GM19372 (cell line): Measurements from ENCODE around the gene MTUS2.

ENCODE experiments used
- ATAC-seq: cut with Tn5 transposase; IDR thresholded peaks from one replicate; pipeline ENCODE4 v1.9.1; 2021; ENCODE audit warnings: mild to moderate bottlenecking, low read depth, moderate library complexity; ENCODE audit not compliant: unreplicated experiment

The MTUS2 gene

DNA sequence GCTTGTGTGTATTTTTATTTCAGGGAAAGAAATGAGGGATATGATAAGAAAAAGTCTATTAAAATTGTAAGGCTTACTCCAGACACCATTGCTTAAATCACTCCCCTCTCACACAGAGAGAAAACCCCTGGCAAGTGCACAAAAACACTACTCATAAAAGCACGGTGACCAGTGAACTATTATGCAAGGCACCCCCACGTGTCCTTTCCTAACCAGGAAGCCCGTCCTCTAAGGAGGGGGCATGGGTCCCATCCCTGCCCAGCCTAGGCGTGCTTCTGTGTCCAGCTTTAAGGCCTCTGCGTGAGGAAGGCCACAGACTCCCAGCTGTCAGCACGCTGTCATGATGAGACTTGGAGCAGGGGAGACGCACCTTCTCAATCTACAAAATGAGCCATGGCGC lies 691.8 kb downstream of the MTUS2 start:
- no peak for ATAC-seq

DNA sequence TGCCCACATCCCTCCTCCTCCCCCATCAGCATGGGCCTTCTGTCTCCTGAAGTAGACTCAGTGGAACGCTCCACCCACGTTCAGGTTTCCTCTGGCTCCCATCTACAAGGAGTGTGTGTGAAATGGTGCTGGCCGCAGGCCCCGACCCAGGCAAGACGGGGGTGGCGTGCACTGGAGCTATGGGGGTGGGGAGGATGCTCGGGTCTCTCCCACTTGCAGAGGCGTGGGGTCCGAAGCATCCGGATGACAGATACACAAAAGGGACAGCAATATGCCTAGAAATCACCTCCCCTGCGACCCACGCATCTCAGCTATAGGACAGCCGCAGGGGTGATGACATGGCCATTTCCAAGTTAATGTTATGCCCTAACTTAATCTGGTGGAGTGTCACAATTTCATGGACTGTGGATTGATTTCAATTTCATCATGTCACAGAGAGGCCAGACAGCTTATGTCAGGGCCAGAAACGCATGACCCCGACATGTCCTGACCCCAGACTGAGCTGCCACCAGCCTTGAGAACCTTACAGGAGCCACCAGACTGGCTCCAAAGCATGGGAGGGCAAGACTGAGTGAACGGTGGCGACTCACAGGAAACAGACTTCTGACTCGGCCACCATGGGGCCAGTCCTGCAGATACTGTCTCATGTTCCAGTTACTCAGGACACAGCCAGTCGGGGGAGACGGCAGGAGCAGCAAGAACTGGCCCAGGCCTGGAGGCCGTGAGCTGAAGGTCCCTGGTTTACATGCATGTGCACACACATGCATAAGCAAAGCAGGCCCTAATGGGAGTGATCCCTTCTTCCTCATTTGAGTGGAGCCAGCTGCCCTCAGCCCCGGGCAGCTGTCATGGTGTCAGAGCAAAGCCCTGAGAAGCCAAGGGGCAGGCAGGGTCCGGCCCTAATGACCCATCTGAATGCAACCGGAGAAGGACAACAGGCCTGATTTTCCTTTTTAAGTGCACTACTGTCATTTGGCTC lies 693.2 kb downstream of the MTUS2 start:
- ATAC-seq: no peak

DNA sequence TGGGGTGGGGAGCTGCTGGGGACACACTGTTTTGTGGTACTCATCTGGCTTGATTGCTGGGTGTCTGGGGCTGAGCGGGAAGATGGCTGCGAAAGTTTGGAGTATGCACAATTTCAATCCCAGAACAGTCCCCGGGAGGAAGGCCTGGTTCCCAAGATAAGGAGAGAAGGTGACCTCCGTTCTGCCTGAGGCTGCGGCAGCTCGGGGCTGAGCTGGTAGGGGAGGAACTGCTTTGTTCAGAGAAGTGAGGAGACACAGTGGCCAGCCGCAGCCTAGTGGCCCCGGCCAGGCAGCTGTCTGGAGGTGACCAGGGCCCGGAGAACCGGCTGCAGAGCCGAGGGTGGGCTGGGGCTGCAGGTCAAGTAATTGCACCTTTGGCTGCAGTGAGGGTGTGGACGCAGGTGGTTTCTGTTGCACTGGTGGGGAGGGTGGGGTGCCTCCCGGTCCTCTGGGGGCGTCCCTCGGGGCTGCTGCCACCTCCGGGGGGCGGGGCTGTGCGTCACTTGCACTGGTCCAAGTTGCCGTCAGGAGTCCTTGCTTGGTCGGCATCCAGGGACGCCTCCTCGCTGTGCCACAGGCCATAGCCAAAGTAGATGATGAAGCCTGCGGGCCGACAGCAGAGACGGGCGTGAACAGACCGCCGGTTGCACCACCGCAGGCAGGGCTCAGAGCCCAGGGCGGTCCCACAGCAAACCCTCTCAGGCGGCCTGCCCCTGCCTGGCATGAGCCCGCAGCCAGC lies 694.0 kb downstream of the MTUS2 start:
- no peak for ATAC-seq

DNA sequence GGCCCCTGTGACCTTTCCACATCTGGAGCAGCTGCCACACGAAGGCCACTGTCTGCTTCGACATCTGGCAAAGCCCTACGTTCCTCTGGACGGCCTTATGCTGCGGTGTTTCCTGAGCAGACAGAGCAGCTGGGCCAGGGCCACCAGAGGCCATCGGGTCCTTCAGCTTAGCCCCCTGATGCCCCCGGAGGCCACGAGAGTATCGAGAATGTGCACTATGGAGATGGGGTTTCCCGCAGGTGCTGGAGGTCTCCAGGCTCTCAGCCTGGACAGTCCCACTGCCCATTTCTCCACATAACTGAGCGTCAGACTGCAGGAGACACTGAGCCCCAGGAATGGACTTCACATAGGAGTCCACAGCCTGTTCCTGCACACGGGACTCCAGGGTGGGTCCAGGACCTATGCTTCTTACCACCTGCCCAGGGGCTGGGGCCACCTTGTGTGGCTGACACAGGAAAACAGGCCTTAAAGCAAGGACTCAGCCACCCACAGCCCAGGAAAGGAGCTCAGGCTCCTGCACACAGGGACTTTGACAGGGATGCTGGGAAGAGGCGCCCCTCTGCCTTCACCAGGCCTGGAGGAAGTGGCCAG lies 694.7 kb downstream of the MTUS2 start:
- ATAC-seq: no peak

DNA sequence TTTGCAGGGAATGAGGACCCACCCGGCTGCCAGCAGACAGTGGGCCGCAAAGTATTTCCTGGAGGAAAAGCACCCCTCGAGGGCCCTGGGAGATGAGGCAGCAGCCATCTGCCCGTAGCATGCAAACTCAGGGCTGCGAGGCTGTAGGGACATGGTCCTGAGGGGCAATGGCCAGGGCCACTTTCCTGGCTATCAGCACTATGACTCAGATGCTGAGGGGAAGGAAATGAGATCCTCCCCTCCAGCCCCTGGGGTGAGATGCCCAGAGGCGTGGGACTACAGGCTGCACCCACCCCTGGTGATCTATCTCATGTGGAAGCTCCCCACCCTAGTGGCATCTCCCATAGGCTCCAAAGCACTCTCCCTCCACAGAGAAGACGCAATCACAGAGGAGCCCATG lies 695.2 kb downstream of the MTUS2 start:
- ATAC-seq: no peak

DNA sequence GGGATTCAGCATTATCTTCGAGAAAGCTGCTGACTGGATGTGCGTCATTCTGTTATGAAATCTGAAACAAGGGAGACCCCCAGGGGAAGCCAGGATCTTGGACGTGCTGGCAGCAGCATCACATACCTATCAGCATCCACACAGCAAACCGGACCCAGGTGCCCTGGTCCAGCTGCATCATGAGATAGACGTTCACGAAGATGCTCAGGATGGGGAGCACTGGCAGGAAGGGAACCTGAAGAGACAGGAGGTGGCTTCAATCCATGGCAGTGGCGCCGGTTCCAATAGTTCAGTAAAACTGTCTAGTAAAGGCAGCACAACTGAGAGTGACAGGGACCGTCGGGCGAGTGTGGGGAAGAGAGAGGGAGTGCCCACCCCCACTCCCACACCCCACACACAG lies 695.9 kb downstream of the MTUS2 start:
- ATAC-seq: no peak

DNA sequence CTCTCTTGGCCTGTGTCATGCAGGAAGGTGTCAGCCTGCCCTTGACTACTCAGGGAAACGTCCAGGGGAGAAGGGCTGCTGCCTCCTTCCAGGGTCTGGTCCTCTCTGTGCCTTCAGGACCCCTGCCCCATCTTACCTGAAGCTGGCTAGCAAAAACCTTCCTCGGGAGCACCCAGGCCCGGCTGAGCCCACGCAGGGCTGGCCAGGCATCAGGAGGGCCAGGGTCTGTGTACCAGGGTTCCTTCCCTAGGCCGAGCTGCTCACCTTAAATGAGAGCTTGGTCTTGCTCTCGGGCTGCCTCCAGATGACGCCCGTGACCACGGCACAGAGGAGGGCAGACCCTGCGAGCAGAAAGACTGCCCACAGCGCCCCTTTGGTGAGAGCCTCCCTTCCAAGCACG lies 696.7 kb downstream of the MTUS2 start:
- no peak for ATAC-seq

DNA sequence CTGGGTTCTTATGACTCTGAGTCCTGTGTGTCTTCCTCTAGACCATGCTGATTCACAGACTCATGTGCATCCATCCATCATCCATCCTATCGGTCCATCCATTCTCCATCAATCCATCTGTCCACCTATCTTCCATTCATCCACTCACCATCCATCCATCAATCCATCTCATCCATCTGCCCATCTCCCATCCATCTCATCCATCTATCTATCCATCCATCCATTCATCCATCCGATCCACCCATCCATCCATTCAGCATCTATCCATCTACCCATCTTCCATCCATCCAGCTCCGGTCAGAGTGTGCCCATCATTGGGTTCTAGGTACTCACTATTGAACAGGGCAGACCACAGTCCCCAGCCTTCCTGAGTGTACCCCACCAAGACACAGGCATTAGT lies 699.8 kb downstream of the MTUS2 start:
- ATAC-seq: no peak

DNA sequence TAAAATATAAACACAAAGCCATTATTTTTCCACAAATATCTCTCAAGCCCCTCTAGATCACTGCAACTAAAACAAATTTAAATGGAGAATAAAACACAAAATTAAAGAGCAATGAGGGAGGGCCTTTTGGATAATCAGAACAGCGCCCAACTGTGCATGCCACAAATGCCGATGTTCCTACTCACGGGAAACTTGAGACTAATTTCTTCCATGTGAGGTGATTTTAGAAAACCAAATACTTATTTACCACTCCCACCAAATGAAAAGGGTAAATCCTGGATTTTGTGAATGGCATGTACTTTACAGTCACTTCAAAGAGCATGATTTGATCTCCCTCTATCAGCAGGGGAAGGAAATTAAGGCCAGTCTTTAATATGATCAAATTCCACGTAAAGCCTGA lies 700.5 kb downstream of the MTUS2 start:
- ATAC-seq: no peak

DNA sequence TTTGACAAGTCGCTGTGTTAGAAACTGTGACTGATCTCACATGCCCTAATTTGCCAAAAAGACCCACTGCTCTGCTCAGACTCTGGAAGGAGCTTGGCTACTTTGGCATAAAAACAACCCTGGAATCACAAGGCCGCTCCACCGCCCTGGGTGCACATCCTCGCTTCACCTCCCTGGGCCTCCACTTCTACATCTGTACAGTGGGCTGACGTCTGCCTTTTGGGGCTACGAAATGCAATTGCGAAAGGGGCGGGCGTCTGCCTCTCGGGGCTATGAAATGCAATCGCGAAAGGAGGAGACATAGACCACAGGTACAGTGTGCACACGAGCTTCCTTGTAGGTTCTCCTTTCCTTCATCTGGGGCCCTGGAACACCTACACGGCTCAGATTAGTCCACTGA lies 701.2 kb downstream of the MTUS2 start:
- no peak for ATAC-seq

DNA sequence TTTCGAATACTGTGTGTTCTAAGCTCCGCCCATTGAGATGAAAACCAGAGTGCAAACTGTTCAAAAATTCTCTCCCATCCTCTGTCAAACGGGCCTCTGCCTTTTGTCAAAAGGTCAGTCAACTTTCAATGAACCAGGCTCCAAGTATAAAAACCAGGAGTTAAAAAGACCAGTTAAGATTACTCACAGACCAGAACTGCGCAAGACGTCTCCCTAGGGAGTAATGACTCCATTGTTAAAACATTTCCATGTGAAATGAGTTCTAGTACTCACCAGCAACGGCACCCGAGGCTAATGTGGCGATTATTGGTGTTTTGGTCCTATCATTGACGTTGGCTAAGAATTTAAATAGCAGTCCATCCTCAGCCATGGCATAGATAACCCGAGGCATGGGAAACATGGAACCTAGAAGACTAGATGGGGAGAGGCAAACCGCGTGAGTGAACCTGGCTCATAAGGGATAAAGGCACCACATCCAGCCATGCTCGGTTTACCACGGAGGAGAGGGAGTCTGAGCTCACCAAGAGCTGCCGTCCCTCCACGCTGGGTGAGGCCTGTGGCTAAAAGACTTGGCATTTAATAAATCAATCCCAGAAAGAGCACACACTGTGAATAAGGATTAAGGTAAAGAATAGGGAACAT lies 702.0 kb downstream of the MTUS2 start:
- ATAC-seq: no peak

DNA sequence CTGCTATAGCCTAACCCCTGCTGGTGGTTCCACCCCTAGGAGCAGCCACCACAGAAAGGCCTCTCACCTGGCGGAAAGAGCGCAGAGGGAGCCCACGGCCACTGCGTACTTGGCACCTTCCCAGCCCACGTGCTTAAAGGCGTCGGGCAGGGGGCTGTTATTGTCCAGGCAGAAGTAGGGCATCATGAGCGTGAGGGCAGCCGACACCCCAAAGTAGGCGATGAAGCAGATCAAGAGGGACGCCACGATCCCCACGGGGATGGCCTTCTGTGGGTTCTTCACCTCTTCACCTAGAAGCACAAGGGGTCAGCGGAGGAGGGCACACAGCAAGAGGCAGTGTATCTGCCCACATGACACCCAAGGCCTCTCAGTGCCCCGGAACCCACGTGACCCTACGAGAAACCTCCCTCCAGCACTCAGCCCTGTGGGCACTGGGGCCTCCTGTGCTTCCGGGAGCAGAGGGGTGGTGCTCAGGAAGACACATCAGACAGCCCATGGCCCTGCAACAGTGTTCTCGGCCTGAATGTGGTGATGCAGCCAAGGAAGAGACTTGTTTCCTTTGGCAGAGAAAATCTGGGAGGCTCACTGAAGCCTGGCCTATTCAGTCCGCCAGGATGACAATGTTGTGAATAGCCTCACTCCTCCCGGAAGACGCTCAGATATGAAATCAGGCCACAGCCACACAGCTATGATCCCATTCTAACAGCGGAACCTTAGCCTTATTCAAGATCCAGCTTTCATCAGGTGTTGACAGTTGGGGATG lies 703.2 kb downstream of the MTUS2 start:
- ATAC-seq: no peak

DNA sequence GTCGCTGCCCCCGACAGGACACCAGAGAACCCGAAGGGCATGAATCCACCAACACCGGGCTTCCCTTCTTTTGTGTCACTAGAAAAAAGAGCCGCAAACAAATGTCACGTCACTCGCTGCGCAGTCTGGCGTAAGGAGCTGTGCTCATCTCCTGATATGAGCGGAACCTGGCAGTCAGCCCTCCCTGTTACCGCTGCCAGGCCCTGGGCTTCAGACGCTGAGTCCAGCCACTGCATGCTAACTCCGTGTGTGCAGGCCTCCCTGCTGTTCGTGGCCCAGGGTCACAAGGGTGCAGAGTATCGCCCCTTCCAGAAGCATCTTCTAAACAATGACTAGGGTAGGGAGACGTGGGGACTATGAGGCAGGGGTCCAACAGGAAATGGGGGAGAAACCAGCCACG lies 704.0 kb downstream of the MTUS2 start:
- no peak for ATAC-seq

DNA sequence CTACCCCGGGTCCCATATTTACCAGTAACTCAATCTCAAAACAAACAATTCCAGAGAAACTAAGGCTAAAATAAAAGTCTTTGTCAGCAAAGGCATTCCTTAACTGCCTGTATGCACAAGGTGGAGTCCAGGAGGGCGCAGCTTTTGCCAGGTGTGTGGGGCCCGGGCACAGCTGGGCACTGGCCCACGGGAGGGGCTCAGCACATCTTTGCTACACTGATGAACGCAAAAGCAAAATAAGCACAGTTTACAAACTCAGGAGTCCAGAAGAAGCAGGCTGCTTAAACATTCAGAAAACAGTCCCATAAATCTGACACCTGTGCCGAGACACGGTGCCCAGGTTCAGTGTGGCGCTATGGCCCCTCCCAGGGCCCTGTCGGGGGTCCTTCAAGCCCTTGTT lies 704.5 kb downstream of the MTUS2 start:
- no peak for ATAC-seq

DNA sequence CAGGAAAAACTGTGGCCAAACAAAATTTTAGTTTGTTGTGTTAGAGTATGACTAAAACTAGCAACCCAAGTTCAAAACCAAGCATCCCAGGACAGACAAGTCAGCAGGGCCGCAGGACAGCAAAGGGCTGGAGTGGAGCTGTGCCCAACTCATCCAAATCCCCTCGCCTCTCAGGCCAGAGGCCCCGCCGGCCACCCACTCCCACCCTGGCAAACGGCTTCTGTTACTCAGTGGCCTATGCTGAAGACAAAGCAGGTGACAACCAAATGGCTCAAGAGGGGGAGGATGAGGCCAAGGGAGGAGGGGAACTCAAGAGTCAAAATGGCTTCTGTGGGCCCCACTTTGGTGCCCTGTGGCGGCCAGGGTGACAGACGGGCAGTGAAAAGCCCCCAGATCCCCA lies 705.6 kb downstream of the MTUS2 start:
- ATAC-seq: no peak

DNA sequence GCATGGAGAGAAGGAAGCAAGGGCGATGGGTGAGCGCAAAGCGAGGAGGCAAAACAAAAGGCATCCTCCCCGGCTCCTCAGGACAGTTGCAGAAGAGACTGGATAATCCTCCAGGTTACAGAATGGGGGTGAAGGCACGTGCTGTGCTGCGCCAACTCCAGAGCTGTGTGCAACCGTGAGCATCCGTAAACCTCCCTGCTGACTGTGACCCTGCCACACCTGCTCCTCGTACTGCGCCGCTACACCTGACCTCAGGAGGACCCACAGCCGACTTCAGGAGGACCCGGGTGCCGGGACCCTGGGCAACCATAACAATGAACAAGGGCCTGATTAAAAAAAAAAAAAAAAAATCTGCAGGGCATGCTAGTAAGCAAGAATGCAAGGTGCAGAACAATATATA lies 706.6 kb downstream of the MTUS2 start:
- no peak for ATAC-seq

DNA sequence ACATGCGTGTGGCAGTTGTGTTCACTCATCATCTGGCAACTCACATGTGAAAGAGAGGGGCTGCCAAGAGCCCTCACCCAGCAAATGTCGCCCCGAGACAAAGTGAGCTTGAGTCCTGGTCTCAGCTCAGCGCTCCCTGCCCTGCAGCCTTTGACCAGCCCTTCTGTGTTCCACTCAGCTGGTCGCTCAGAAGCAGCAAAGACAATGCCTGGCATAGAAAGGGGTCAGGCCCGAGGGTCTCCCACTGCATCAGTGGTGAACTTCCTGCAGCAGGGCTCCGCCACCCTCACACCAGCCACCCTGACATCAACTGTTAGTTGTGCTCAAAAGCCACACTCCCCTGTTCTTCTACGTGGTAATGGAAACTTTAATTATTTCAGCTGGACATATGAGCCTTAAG lies 707.4 kb downstream of the MTUS2 start:
- ATAC-seq: no peak

DNA sequence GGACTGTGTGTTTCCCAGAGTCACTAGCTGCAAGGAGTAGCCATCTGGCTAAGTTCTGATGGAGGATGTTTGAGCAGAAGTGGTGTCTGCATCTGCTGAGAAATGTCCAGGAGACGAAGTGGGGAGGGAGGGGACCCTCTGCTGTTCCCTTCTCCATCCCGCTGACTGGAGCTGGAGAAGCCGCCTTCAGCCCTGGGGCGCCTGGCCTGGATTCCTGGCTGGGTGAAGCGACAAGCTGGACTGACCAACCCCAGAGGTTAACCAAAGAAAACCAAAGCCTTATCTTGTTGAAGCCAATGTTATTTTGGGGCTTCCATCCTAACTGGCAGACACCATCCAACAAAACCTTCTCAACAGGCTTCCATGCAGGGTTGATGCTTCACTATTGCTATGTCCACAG lies 707.8 kb downstream of the MTUS2 start:
- ATAC-seq: no peak

DNA sequence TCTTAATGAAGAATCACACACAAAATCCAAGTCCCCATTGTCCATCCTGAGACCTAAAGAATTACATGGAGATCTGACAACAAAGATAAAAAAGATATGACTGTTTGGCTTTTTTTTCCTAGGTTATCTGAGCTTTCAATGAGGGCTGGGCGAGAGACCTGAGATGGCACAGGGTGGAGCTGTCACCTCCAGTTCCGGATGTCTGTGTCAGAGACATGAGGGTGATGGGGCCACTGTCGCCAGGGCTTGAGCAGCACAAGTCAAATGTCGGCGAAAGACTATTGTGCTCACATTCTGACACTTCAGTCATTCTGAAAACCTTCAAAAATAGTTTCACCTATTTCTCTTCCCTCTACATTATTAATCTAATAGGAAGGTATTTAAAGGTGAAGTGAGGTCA lies 709.6 kb downstream of the MTUS2 start:
- no peak for ATAC-seq

DNA sequence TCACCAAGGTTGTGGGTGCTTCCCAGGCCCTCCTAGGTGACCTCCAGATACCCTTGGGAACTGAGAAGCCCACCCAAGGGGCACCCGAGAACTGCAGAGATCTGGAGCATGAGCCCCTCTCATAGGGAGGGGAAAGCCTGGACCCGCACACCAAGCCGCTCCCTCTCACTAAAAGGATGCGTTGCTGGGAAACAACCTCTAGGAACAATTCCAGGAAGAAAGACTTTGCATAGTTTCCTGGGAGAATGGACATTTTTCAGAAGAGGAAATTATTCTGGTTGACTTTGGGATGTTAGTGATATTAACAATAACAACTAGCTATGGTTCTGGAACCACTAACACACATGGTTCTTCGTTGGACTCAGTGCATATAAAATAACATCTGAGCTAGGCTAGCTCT lies 710.8 kb downstream of the MTUS2 start:
- no peak for ATAC-seq
